HG03378 (cell line): ENCODE results near the gene GLOD5.

Source experiments
- ATAC-seq: cut with Tn5 transposase; IDR thresholded peaks from one replicate; pipeline ENCODE4 v1.9.1; 2021; ENCODE audit warnings: mild to moderate bottlenecking, moderate library complexity; ENCODE audit not compliant: unreplicated experiment

Gene GLOD5

GRCh38 chrX:48753708-48754228 lies 7.8 kb upstream of the GLOD5 start:
- ATAC-seq = no peak

DNA sequence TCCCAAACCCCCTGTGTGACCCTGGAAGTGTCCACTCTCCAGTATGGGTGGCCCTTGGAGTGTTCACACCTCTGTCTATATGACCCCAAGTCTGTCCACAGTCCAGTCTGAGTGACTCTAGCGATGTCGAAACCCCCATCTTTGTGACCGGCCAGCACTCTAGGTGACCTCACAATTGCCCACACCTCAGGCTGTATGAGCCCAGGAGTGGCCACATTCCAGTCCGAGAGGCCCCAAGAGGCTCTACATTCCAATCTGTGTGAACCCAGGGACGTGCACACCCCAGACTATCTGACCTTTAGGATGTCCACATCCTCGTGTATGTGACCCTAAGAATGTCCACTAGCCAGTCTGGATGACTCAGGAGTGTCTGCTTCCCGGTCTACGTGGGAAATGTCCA lies 7.3 kb upstream of the GLOD5 start:
- no peak for ATAC-seq

DNA sequence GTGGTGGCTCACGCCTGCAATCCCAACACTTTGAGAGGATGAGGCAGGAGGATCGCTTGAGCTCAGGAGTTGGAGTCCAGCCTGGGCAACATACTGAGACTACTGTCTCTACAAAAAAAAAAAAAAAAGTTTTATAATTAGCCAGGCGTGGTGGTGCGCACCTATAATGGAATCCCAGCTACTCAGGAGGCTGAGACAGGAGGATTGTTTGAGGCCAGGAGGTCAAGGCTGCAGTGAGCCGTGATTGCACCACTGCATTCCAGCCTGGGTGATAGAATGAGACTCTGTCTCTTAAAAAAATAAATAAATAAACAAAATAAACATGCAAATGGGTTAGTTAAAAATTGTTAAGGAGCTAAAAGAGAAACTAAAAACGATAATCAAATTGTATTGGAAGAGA lies 7.7 kb downstream of the GLOD5 start:
- ATAC-seq = no peak

DNA sequence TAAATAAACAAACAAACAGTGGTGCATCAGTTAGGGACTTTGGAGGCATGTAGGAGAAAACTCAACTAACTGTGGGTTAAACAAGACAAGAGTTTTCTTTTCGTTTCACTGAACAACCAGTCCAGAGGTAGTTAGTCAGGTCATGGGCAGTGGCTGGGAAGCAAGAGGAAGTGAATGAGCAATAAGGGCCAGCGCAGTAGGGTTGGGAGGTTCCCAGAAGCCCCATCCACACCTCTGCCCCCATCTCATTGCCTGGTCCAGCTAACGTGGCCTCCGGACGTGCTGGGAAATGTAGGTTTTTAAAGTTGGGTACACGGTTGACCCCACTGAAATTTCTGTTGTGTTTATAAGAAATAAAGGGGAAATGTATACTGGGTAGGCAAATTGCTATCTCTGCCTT lies 8.7 kb downstream of the GLOD5 start:
- ATAC-seq = no peak

GRCh38 chrX:48772602-48773001 lies 11.1 kb downstream of the GLOD5 start:
- ATAC-seq = no peak

DNA sequence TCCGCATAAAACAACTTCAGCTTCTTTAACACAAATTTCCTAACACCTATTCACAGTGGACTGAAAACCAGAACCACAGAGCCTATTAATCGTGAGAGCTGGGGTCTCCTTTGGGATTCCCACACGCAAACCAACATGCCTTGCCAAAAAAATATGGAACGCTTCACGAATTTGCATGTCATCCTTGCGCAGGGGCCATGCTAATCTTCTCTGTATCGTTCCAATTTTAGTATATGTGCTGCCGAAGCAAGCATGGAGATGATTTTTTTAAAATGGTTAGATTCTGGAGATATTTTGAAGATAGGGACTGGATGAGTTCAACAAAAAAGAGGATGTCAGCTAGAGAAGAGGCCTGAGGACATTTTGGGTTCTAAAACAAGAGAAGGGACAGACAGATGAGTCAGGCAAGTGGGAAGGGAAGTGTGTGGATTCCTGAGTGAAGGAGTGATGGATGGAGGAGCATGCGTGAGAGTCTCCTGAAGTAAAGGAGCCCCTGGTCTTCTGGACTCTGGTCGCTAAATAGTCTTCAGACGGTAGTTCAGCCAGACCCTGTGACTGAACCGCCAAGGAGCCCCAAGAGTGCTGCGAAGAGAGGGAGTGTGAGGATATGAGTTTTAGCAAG lies 15.4 kb downstream of the GLOD5 start:
- ATAC-seq = no peak

- no peak for ATAC-seq
Measured at GRCh38 chrX:48779399-48779798, 17.9 kb downstream of the GLOD5 start.

DNA sequence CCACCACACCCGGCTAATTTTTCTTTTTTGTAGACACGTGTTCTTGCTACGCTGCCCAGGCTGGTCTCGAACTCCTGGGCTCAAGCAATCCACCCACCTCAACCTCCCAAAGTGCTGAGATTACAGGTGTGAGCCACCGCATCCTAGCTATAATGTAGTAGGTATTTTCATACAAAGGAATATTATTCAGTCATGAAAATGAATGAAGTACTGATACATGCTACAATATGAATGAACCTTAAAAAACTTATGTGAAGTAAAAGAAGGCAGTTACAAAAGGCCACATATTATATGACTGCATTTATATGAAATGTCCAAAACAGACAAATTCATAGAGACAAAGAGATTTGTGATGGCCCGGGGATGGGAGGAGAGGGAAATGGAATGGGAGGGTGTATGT lies 20.2 kb downstream of the GLOD5 start:
- ATAC-seq = no peak

DNA sequence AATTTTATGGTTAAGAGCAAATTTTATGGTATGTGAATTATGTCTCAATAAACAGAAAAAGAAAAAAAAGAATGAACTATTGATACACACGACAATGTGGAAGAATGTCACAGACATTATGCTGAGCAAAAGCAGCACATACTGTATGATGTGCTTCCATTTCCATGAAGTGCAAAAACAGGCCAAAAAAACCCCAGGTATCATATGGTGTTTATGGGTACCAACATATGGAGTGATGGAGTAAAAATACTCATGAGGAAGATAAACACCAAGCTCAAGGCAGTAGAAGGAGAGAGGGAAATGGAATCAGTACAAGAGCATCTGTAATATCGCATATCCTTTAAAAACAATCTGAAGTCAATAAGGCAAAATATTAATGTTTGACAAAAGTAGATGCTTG lies 20.7 kb downstream of the GLOD5 start:
- ATAC-seq = no peak

DNA sequence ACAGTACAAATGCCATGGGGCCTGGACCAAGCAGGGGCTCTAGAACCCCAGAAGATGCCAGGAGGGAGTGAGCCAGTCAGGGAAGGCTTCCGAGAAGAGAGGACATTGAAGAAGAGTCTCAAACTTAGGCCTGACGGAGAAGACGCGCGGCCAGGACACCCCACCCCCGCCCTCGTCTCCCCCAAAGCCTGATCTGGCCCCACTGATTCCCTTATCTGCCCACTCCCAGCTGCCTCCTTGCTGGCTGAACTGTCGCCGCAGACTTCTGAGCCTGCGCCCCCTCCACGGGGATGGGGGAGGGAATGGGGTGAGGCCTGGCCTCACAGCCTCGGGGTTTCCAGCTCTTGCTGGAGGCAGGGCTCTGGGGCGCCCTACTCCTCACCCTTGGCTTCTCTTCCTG lies 21.2 kb downstream of the GLOD5 start:
- no peak for ATAC-seq

DNA sequence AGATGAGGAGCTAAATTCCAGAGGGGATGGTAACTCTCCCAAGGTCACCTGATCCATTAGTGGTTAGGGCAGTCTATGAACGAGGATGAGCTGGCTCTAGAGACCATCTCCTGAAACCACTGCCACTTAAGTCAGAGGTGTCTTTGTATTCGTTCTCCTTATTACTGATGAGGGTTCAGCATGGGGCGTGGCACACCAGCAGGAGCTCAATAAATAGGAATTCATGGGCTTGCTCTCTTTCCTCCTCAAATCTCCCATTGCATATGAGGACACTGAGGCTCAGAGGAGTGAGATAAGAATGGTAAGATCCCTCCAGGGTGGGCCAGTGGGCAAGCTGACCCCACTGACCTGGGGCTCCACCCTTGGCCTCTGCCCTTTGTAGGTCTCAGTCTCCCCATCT lies 23.2 kb downstream of the GLOD5 start:
- ATAC-seq = no peak

DNA sequence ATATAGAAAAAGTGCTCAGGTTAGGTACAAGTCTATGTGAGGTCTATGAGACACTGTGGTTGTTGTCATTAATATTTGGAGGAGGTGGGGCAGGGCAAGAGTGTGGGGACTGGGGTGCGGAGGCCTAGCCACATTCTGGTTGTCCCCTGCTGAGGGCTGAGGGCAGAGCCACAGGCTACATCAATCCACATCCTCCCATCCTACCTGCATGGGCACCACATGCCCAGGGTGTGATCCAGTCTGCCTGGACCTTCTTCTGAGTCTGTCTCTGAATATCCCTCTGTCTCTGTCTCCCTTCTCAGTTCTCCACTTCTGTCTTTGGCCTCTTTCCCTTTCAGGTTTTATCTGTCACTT lies 23.6 kb downstream of the GLOD5 start:
- ATAC-seq = no peak

GRCh38 chrX:48785540-48786214 lies 24.1 kb downstream of the GLOD5 start:
- no peak for ATAC-seq

GRCh38 chrX:48786341-48786800 lies 24.8 kb downstream of the GLOD5 start, which contains the start of gene GATA1:
TSS of gene GATA1 (plus strand) at chrX:48786590. CDS start at chrX:48791110, 4,520 bp downstream.
- ATAC-seq = no peak

DNA sequence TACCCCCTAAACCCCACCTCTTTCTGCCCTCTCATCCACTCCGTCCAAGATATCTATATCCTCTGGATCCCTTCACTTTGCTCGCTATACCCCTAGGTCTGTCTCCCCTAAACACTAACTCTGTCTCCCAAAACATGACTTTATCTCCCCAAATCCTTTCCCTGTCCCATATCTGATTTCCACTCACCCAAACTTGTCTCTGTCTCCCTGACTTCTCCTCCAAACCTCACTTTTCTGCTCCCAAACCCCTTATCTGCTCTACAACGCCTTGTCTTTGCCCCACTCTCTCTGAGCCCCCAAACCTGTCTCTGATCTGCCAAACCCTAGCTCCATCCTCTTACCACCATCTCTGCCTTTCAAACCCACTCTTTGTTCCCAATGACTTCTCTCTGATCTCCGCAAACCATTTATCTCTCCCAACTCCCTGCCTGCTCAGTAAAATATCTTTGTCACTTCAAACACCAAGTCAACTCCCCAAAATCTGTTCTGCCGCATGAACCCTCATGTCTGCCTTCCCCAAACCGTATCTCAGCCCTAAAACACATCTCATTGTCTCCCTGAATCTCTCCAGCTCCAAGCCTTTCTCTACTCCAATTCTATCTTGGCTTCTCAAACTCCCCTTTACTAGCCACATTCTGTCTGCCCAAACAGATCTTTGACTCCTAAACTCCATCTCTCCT lies 25.4 kb downstream of the GLOD5 start:
- no peak for ATAC-seq

DNA sequence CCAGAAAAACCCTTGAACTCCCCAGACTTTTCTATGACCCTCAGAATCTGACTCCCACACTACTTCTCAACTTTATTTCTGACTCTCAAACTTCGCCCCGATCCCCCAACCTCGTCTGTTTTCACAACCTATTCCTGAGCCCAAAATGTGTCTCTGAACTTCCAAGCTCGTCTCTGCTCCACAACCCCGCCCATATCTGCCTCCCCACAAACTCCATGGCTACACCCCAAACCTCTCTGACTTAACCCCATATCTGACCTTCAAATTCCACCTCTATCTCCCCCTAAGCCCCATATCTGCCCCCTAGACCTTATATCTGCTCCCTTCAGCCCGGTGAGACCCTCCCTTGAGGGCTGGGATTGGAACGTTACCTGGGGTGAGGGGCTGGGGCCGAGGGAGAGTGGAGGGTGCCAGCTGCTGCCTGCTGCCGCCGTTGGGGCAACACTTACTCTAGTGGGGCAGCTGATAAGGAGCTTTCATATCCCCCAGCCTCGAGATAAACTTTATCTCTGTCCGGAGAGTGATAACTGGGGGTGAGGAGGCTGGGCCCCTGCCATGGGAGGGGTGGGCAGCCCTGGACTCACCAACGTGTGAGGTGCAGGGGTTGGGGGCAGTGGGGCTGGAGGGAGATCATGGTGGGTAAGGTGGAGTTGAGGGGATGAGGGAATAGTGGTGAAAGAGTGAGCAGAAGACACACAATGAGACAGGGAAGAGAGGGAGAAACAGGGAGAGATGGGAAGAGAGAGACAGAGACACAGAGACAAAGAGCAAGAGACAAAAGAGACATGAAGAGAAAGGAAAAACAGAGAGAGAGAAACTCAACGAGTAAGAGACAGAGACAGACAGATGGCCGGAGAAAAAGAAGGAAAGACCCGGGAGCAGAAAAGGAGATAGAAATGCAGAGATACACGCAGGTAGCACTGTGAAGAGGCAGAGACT lies 26.2 kb downstream of the GLOD5 start:
- no peak for ATAC-seq

DNA sequence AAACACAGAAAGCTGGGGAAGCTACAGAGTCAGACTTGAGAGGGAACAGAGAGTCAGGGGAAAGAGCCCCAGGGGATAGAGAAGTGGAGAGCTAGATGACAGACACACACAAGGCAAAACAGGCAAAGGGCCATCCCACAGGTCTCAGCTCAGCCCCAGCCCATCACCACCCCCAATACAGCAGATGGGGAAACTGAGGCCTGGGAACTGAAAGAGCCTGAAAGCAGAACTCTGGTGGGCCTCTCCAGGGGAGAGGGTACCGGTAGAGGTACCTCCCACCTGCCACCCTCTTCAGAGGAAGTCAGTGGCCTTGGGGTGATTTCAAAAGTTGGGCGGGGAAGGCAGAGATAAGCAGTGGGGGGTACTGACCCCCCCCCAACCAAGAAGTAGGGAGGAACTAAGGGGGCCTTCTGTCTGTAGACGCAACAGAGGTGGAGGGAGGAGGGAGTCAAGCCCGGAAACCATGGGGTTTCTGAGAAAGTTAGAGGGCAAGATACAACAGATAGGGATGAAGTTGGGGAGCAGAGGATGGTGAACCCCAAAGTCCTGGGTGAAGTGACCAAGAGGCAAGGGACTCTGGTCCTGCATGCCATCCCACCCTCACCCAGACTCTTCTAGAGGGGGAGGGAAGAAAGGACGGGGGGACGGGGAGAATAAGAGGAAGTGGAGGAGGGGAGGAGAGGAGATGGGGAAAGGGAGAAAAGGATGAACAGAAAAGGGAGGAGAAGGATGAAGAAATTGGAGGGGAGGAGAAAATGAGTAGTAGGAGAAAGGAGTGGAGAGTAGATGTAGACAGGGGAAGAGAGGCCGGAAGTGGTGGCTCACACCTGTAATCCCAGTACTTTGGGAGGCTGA lies 28.0 kb downstream of the GLOD5 start:
- no peak for ATAC-seq

GRCh38 chrX:48790477-48790876 lies 28.9 kb downstream of the GLOD5 start:
- ATAC-seq = no peak

GRCh38 chrX:48791063-48791820 lies 29.7 kb downstream of the GLOD5 start:
- ATAC-seq = no peak
